NCI-H2029 treated with DMSO at 0.1 percent for 48 hours (cell line): ENCODE results near the gene ZNF280D.
A peak's percentile ranks its signal among the peaks of the same experiment; 100 is the strongest.
"Not testable (repeated sequence)": the region's sequence is repeated elsewhere in the genome, so short reads cannot be mapped to it uniquely, and the experiment has no call there.

Experiments used
- DNase-seq: peaks from one replicate; lab custom pipeline; 2025; lab: John Stamatoyannopoulos, UW

The ZNF280D gene, protein sequence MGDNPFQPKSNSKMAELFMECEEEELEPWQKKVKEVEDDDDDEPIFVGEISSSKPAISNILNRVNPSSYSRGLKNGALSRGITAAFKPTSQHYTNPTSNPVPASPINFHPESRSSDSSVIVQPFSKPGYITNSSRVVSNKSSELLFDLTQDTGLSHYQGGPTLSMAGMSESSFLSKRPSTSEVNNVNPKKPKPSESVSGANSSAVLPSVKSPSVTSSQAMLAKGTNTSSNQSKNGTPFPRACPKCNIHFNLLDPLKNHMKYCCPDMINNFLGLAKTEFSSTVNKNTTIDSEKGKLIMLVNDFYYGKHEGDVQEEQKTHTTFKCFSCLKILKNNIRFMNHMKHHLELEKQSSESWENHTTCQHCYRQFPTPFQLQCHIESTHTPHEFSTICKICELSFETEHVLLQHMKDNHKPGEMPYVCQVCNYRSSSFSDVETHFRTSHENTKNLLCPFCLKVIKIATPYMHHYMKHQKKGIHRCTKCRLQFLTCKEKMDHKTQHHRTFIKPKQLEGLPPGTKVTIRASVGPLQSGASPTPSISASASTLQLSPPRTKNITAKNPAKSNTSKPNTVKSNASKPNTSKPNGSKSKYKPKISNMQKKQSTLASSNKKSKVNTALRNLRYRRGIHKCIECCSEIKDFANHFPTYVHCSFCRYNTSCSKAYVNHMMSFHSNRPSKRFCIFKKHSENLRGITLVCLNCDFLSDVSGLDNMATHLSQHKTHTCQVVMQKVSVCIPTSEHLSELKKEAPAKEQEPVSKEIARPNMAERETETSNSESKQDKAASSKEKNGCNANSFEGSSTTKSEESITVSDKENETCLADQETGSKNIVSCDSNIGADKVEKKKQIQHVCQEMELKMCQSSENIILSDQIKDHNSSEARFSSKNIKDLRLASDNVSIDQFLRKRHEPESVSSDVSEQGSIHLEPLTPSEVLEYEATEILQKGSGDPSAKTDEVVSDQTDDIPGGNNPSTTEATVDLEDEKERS

GRCh38 chr15:56733136-56734012, at the start of gene ZNF280D:
Gene ZNF280D, minus strand, starts transcription at chr15:56733509. Its CDS starts 26,400 bp downstream, at chr15:56707109.
- DNase-seq: peak; percentile 49

DNA sequence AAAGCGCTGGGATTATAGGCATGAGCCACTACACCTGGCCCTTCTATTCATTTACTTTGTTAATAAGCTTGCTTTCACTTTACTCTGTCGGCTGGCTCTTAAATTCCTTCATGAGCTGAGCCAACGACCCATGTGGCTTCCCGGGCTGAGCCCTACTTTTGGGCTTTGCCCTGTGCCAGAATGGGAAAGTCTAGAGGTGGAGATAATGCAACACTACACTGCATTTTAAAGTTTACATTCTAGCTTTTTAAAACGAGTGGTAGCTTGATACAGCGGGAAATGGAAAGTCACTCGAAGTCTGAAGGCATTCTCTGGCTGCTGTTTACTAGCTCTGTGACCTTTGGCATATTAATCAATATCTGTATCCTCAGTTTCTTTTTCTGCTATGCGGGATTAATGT, 49.0 kb upstream of the ZNF280D start:
- DNase-seq: no peak

GRCh38 chr15:56781666-56782065, 48.4 kb upstream of the ZNF280D start:
- DNase-seq: no peak

- not testable (repeated sequence) for DNase-seq
Observed at GRCh38 chr15:56780102-56780725, 46.9 kb upstream of the ZNF280D start.

GRCh38 chr15:56779449-56779848, 46.1 kb upstream of the ZNF280D start:
- DNase-seq: not testable (repeated sequence)

- DNase-seq: no peak
Observed at GRCh38 chr15:56778761-56779160, 45.5 kb upstream of the ZNF280D start.

- DNase-seq: no peak
Observed at GRCh38 chr15:56776839-56777238, 43.5 kb upstream of the ZNF280D start.

GRCh38 chr15:56775641-56776040, 42.3 kb upstream of the ZNF280D start:
- DNase-seq: no peak

DNA sequence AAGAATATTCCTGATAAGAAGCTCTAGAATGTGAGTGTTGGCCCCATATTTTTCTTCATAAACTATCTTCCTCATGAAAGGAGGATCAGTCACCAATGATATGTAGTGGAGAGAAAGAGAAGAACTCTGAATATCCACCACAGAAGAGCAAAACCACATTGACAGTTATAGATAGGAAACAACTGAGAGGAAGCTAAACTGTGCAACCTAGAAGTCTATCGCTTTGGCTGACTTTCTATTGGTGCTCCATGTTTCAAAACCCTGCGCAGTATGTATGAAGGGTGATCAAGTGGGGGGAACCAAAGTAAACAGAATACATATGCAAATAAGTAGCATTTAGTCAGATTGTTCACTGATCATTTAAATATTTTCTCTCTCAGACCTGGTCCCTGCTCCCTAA, 41.0 kb upstream of the ZNF280D start:
- no peak for DNase-seq

- DNase-seq: peak; percentile 21
Observed at GRCh38 chr15:56772868-56773639, 39.7 kb upstream of the ZNF280D start.

GRCh38 chr15:56770173-56770572, 36.9 kb upstream of the ZNF280D start:
- DNase-seq: no peak

DNA sequence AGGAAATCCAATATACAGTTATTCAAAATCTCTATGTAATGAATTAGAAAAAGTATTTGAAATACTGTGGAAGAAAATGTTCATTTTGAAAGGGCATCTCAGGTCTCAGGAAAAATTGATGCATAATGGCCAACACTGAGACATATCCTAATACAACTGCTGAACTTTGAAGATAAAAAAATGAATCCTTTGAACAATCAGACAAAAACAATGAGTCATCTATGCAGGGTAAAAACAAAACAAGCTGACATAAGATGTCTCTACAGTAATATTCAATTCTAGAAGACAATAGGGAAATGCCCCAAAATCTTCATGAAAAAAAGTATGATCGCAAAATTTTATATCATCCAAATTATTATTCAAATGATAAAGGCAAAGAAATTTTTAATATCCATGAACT, 34.0 kb upstream of the ZNF280D start:
- DNase-seq: no peak

DNA sequence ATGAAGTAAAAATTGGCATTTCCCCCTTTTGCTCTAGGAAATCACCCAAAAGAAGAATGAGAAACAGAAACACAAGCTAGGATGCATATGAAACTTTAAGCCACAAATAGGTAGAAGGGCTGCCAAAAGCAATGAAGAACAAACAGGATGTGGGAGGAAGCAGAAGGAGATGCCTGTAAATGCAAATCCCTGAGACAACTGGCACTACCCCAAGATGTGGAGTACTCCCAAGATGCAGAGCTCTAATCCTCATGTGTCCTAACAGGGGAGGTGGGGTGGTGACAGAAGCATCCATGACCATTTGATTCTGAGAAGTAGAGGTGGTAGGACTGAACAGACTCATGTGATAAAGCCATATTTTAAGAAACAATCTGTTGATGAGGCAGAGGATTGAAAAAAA, 31.9 kb upstream of the ZNF280D start:
- no peak for DNase-seq

DNA sequence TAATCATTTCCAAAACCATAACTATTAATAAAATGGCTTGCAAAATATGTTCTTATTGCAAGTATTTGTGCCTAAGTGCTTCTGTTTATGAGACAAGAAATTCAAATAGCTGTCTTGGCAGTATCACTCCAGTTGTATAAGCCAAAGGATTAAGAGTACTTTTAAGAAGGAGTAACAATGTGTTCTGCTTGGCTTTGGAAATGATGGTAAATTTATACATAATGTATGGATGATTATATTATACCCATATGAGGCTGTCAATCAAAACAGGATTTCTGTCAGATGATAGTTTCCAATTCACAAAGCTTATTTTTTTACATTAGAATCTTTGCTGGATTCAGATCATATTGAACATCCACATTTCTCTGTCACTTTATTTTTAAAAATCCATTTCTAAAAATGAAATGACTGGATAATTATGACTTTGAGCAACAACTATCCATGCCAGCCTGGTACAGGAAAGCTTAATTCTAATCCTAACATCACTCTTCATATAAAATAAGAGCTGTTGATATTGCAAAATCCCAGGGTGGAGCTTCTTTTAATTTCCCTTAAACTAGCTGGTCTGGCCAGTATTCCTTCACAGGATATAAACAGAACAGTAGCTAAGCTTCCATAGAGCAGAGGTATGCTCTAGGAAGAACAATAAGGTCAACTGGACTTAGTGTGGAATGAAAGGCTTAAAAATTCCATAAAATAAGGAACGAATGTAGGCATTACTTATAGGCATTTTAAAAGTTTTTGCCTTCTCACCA, 30.0 kb upstream of the ZNF280D start:
- no peak for DNase-seq

- no peak for DNase-seq
Observed at GRCh38 chr15:56760186-56760585, 26.9 kb upstream of the ZNF280D start.

DNA sequence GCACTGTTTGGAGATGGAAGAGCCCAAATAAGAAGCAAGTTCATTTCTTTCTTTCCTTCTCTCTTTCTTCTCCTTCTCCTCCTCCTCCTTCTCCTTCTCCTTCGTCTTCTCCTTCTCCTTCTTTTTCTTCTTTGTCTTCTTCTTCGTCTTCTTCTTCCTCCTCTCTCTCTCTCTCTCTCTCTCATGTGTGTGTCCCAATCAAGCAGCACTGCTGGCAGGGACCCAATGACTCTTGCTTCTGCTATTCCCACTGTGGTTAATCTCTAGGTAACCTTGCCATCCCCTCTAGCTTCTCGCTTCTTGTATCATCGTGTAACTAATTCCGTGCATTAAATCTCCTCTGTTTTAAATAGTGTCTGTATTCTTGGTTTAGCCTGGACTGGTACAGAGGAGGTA, 26.1 kb upstream of the ZNF280D start:
- DNase-seq: no peak

DNA sequence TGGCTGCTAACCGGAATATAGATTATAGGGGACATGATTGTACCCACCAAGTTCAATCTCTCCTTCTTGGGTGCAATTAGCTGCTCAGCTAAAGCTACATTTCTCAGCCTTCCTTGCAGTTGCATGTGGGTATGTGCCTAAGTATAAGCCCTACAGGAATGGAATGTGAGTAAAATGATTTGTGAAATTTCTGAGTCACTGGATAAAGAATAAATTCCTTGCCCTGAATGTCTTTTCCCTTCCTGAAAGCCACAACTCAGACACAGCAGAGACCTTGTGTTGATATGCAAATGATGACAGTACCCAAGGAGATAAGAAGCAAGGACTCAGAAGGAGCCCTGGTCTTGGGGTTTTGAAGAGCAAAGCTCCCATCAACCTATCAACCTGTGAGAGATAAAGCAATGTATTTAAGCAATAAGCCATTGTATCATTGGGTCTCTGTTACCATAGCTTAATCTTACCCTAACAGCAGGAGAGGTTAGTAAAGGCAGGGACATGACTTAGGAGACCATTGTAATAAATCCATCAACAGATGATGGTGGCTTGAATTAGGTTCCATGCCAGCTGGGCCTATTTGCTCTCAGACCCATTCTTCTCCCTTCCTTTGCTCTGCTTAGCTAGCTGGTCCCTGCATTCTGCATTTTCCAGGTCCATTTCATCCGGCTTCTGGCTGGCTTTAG, 25.6 kb upstream of the ZNF280D start:
- no peak for DNase-seq

- DNase-seq: no peak
Observed at GRCh38 chr15:56757875-56758274, 24.6 kb upstream of the ZNF280D start.

- DNase-seq: no peak
Observed at GRCh38 chr15:56754772-56755370, 21.6 kb upstream of the ZNF280D start.
